Activated CD4-positive, alpha-beta T cell treated with anti-CD3 and anti-CD28 coated beads, Interleukin-2, amount 50 U/mL, for 16 hours (primary cell): ENCODE results near the gene TMPRSS9.

ENCODE experiments used
- DNase-seq: peaks from one replicate; pipeline ENCODE4 v3.0.0-alpha.2; 2020

The TMPRSS9 gene

DNA sequence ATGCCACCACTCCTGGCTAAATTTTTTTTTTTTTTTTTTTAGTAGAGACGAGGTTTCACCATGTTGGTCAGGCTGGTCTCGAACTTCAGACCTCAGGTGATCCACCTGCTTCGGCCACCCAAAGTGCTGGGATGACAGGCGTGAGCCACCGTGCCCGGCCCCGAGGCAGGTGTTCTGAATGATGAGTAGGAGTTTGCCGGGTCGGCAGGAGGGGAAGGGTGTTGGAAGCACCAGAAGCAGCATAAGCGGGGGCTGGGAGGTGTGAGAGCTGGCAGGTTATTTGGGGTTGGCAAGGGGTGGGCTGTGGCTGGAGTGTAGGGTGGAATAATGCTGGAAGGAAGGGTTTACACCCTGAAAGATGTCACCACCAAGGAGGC lies 29.8 kb upstream of the TMPRSS9 start:
- DNase-seq = no peak

DNA sequence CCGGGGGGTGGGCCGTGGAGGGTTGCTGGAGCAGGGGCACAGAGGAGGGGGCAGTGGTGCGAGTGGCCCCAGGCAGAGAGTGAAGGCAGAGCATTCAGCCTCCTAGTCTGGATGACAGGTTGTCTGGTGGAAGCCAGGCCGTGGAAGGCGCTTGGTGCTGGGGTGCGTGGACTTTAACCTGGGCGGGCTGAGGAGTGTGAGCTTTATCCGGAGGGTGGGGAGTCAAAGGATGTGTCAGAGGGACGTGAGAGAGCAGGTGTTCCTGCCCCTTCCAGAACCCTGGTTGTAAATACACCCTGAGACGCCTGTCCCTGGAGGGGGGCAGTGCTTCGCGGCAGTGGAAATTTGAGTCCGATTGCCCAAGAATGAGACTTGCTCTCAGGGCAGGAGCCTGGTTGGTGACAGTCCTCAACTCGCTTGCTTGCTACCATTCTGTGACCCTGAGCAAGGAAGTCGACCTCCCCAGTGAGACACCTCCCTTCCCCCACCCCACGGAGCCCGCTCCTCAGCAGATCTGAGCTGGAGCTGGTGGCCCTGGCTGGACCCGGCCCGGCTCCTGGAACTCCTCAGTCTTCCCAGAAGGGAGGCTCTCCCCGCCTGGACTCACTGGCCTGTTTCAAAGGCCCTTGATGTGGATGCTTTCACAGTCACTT lies 29.3 kb upstream of the TMPRSS9 start:
- no peak for DNase-seq

DNA sequence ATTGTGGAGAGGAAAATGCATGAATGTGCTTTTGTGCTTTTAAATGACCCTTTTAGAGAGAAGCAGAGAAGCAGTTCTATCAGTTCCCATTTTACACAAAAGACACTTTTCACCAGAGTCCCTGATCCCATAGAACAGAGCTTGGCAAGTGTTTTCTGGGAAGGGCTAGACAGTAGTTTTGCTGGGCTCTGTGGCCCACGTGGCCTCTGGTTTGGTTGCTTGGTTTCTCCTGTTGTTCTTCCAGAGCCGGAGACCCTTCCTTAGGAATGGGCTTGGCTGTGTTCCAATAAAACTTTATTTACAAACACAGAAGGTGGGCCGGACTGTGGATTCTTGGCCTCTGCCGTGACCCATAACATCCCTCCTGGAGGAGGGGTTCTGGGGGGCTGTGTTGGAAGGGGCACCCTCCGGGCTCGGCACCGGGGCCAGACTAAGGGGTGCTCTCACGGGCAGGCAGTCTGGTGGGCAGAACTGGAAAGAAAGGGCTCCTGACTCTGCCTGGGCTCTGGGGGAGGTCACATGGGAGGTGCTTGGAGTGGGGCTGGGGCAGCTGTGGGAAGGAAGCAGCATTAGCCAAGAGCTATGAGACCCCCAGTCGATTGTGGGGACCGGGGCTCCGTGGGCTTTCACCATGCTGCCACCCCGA lies 28.3 kb upstream of the TMPRSS9 start:
- no peak for DNase-seq

DNA sequence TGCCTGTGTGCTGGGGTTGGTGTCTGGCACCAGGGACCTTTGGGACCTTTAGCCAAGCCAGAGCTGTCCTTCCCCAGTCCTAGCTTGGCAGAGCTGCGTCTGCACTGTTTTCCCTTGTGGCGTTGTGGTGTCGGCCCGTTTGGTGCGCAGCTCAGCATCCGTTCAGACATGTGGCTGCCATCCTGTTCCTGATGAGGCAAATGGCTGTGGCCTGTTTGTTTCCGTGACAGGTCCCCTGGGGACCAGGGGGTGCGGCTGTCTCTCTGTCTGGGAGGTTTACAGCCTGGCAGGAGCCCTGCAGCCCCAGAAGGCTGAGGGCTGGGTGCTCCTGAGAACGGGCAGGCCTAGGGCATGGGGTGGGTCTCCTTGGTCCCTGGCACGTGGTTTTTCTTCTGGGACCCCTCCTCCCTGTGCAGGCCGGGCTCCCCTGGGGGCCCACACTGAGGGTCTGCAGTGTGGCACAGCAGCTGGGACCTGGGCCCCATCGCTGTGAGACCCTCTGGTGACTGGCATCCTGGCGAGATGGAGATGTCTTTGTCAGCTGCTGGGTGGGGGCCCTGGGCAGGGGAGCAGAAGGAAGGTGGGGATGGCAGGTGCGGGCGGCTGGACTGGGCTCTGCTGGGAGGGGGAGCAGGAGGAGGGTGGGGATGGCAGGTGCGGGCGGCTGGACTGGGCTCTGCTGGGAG lies 27.6 kb upstream of the TMPRSS9 start:
- DNase-seq = peak; percentile 16

DNA sequence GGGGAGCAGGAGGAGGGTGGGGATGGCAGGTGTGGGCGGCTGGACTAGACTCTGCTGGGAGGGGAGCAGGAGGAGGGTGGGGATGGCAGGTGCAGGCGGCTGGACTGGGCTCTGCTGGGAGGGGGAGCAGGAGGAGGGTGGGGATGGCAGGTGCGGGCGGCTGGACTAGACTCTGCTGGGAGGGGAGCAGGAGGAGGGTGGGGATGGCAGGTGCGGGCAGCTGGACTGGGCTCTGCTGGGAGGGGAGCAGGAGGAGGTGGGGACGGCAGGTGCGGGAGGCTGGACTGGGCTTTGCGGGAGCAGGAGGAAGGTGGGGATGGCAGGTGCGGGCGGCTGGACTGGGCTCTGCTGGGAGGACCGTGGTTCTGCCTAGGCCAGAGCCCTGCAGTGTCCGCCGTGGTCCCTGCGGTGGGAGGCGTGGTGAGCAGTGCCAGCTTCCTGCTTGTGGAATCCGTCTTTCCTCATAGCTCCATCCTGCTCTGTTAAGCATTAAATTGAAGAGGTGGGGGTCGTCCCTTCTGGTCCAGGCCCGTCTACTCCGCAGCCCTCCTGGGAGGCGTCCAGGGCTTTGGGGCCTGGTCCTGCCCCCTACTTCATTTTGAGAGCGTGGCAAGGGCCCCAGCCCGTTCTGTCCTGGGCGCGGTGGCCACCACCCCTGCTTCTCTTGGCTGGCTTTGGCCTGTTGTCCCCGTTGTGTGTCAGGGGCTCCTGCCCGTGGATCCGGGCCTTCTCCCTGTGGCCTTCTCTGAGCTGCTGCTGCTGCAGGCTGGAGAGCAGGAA lies 26.8 kb upstream of the TMPRSS9 start:
- DNase-seq = no peak

DNA sequence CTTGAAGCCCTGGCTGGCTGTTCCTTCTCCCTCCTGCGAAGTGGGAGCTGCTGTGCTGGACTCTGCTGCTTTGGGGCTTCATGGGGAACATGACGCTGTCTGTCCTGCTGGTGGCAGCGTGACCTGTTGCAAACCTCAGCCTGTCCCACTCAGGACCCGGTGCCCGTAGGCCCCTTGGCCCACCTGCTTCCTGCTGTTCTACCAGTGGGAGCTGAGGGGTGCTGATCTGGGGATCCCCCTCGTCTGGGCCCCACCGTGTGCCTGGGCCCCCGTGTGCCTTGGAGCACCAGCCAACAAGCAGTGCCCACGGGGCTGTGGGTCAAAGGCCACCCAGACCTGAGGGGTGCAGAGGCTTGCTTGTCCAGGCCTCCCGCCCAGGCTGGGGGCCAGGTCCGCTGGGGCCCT lies 26.3 kb upstream of the TMPRSS9 start:
- DNase-seq = no peak

DNA sequence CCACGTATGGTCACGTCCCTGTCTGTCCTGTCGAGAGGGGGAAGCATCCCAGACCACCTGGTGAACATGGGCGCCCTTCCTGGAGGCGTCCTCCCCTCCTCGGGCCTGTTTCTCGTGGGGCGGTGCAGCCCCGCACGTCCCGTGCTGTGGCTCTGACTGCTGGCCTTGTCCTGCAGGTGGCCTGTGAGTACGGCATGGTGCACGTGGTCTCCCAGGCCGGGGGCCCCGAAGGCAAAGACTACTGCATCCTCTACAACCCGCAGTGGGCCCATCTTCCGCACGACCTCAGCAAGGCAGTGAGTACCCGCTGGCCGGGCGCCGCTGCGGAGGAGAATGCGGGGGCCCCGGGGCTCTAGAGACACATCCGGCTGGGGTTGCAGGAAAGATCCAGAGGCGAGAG lies 25.6 kb upstream of the TMPRSS9 start:
- no peak for DNase-seq

DNA sequence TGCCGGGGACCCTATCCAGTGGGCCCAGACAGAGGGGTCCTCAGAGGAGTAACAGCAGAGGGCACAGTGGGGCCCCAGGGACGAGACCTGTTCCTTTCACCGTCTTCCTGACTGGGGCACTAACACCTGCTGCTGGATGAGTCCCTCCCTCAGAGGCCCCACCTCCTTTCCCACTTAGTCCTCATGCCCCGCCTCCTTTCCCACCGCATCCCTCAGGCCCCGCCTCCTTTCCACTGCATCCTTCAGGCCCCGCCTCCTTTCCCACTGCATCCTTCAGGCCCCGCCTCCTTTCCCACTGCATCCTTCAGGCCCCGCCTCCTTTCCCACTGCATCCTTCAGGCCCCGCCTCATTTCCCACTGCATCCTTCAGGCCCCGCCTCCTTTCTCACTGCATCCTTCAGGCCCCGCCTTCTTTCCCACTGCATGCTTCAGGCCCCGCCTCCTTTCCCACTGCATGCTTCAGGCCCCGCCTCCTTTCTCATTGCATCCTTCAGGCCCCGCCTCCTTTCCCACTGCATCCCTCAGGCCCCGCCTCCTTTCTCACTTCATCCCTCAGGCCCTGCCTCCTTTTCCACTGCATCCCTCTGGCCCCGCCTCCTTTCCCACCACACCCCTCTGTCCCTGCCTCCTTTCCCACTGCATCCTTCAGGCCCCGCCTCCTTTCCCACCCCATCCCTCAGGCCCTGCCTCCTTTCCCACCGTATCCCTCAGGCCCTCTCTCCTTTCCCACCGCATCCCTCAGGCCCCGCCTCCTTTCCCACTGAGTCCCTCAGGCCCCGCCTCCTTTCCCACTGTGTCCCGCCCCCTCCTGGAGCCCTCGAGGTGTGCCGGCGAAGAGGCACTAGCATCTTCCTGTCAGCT lies 24.8 kb upstream of the TMPRSS9 start:
- no peak for DNase-seq

DNA sequence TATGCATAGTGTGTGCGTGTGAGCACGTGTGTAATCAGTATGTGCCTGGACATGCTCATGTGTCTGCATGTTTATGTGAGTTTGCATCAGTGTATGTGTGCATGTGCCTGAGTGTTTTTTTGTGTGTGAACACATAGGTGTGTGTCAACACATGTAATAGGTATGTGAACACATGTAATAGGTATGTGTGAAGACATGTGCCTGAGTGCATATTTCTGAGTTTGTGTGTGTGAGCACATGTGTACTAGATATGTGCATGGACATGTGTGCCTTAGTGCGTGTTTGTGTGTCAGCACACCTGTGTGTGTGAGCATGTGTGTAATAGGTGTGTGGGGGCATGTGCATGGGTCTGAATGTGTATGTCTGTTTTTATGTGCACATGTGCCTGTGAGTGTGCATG lies 24.2 kb upstream of the TMPRSS9 start:
- no peak for DNase-seq

DNA sequence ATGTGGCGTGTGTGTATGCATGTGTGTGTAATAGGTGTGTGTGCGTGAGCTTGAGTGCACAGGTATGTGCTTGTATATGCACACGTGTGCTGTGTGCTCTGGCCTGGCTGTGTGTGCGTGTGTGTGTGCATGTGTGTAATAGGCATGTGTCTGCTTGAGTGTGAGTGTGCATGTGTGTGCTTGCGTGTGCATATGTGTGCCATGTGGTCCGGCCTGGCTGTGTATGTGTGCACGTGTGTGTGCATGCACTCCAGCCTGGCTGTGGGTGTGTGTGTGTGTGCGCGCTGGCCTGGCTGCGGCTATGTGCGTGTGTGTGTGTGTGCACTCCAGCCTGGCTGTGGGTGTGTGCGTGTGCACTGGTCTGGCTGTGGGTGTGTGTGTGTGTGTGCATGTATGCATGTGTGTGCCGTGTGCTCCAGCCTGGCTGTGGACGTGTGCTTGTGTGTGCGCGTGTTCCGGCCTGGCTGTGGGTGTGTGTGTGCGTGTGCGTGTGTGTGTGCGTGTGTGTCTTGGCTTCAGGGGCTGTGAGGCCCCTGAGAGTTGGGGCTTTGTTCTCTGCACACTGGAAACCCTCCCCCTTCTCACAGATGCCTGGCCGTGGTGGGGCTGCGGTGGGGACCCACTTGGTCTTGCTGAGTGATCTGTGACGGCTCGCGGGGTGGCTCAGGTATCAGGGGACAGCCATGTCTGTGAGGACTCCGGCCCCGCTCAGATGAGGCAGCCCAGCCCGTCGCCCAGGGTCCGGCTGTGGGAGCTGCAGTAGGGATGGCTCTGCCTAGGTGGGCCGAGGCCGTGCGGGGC lies 23.3 kb upstream of the TMPRSS9 start:
- no peak for DNase-seq

DNA sequence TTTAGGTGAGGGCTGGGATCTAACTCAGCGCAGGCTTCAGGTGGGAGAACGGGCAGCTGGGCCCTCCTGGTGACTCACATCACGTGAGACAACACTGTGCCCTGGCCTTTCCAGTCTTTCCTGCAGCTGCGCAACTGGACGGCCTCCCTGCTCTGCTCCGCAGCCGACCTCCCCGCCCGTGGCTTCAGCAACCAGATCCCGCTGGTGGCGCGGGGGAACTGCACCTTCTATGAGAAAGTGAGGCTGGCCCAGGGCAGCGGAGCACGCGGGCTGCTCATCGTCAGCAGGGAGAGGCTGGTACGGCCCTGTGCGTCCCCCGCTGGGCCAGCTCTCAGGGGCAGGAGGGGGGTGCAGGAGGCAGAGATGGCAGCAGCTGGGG lies 22.7 kb upstream of the TMPRSS9 start:
- no peak for DNase-seq

DNA sequence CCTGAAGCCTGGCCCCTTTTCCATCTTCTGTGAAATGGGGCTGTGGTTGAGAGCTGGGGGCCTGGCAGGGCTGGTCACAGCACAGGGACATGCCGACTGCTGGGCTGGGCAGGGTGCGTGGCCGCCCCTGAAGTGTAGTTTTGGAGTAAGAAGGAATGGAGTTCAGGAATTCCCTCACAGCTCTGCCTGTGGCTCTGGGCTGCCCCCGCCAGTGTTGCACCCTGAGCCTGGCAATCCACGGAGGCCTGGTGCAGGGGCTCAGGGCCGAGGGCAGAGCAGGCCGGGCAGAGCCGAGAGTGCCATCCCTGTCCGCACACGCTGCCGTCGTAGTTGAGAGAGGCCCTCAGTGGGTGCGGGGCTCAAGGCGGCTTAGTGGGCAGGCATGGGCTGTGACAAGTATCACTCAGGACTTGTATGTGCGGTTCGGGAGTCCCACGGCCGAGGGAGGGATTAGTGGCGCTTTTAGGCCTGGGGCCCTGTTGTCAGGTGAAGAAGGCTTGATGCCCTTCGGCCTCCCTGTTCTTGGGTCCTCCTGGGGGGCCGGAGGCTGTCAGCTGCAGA lies 21.9 kb upstream of the TMPRSS9 start:
- no peak for DNase-seq

DNA sequence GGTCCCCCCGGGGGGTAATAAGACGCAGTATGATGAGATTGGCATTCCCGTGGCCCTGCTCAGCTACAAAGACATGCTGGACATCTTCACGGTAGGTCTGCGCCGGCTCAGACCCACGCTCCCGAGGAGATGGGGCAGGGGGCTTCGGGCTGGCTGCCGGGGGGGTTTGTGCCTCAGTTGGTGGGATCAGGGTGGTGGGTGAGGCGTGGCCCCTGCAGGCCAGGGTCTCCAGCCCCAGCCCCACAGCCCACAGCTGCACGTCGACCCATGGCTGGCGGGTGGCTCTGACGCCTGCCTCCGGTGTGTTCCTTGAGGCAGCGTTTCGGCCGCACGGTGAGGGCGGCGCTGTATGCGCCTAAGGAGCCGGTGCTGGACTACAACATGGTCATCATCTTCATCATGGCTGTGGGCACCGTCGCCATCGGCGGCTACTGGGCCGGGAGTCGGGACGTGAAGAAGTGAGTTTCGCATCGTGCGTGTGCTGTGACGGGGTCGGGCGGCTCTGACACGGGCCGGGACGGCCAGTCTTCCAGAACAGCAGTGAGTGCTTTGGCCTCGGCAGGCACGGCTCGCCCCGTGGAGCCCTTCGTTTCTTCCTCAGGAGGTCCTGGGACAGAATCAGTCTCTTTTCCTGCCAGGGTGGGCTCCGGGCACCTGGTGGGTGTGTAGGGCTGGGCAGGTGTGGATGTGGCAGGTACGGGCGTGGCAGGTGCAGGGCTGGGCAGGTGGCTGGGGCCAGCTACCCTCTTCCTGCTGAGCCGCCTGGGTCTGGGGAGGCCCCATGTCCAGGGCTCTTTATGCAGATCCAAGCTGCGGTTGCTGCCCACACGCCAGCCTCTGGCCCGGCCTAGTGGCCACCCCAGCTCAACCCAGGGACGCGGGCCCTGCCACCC lies 21.1 kb upstream of the TMPRSS9 start:
- DNase-seq = no peak

DNA sequence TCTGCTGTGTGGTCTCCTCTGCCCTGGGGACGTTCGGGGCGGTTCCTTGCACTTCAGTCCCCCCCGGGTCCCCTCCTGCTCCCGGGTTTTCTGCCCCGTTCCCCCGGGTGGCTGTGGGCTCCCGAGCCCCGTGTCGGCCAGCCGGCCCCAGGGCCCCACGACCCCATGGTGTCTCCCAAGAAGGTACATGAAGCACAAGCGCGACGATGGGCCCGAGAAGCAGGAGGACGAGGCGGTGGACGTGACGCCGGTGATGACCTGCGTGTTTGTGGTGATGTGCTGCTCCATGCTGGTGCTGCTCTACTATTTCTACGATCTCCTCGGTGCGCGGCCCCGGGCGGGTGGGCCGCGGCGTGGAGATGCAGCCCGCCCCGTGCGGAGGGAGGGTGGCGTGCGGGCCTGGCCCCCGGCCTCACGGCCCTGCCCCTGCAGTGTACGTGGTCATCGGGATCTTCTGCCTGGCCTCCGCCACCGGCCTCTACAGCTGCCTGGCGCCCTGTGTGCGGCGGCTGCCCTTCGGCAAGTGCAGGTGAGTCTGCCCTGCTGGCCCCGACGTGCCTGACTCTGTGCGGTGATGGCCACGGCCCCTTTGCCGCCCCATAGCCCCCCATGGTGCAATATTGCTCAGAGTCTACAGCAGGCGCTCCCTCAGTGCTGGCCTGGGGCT lies 20.3 kb upstream of the TMPRSS9 start:
- no peak for DNase-seq

DNA sequence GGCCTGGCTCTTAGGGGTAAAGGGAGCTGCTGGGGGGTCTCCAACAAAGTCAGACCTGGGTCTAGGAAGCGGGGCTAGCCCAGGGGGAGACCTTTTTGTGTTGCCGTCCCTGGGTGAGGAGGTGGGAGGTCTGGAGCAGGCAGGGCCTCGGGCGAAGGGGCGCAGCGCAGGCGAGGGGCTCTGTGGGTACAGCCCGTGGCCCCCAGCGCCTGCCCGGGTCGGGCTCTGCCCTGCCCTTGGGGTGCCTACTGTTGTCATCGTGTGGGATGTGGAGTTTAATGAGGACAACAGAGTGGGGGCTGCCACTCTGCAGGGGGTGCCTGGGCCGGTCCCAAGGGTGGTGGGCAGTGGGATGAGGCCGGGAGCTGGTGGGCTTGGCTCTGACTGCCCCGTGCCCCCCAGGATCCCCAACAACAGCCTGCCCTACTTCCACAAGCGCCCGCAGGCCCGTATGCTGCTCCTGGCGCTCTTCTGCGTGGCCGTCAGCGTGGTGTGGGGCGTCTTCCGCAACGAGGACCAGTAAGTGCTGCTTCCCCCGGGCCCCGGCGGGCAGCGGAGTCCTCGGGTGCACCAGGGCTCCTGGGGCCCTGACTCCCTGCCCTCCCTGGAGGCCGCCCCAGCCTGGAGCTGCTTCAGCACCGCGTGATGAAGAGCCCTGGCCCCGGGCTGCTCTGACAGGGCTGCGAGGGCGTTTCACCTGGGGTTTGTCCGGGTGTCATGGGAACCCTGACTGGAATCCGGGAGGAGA lies 19.4 kb upstream of the TMPRSS9 start:
- no peak for DNase-seq

DNA sequence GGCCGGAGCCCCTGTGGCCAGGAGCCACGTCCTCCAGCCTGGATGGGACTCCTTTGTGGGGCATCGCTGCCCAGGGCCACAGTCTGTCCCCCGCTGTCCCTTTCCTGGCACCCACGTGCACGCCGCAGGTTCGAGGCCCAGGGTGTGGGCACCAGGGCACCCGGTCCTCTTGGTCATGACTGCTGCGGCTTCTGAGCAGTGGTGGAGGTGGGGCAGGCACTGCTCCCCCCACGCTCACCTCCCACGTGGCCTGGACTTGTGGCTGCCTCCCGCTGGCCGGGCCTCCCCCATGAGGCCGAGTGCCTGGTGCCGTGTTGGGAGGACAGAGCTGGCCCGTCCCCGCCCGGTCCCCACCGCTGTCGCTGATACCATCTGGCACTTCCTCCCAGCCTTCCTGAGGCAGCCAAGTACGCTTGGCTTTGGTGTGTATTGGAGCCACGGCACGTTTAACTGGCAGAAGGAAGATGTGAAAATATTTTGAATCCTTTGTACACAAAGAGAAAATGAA lies 18.8 kb upstream of the TMPRSS9 start:
- DNase-seq = no peak

DNA sequence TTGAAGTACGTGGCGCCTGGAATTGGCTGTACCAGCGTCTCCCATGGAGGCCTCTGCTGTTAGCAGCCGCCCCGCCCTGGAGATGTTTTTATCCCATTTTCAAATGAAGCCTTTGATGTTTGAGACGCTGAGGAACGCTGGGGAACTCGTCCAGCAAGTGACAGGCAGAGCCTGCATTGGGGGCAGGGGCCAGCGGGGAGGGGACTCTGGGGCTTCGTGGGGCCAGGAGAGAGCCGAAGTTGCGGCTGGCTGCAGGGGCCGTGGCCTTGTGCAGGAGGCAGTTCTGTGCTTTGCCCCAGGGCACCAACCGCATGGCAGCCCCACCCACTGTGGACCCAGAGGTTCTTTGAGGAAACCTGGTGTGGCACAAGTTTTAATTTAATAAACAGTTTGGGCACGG lies 18.1 kb upstream of the TMPRSS9 start:
- no peak for DNase-seq

DNA sequence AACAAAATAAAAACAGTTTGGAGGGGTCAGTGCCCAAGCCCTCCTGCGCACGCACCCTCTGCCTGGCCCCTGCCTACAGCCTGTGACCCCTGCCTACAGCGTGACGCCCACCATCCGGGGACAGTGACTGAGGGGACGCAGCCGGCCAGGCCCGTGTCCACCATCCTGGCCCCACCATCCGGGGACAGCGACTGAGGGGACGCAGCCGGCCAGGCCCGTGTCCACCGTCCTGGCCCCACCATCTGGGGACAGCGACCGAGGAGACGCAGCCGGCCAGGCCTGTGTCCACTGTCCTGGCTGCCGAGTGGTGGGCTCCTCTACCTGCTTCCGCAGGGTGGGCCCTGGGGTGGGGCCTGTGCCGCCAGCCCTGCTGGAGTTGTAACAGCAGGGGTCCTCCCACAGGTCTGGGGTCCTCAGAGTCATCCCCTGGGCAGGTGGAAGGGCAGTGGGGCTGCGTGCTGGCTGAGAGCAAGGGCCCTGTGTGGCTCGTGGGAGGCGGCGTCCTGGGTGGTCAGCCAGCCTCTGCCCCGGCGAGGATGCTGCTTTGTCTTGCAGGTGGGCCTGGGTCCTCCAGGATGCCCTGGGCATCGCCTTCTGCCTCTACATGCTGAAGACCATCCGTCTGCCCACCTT lies 17.3 kb upstream of the TMPRSS9 start:
- no peak for DNase-seq
